Astrocyte (in vitro differentiated cells and primary cell): Measurements from ENCODE around the gene SLC26A6. TPM values are rescaled to one million over a fixed set of nuclear protein-coding genes. Genes with fewer than 3 reads are reported as not detected.

ENCODE experiments used
- DNase-seq: peaks from one replicate; pipeline ENCODE4 v3.0.0-alpha.2; 2010; ENCODE audit warnings: low read depth
- FAIRE-seq: peaks from 2 replicates; lab custom pipeline; 2011; peaks lifted over from hg19 to GRCh38; lab: Jason Lieb, UNC
- H2AFZ ChIP-seq: 2 replicates; pipeline ENCODE4 v1.6.0; 2012; ENCODE audit warnings: low read depth, low read length, inconsistent platforms
- H3K27ac ChIP-seq: 2 replicates; pipeline ENCODE4 v1.5.1; 2011; ENCODE audit warnings: low read depth, low read length, inconsistent platforms
- H3K27me3 ChIP-seq: 2 replicates; pipeline ENCODE4 v1.6.0; 2011; ENCODE audit warnings: low read length, inconsistent platforms; ENCODE audit not compliant: insufficient read depth
- H3K36me3 ChIP-seq: 2 replicates; pipeline ENCODE4 v1.5.1; 2011; ENCODE audit warnings: low read length, inconsistent platforms; ENCODE audit not compliant: insufficient read depth
- H3K4me1 ChIP-seq: 2 replicates; pipeline ENCODE4 v1.5.1; 2011; ENCODE audit warnings: low read length, inconsistent platforms; ENCODE audit not compliant: insufficient read depth
- H3K4me2 ChIP-seq: 2 replicates; pipeline ENCODE4 v1.6.0; 2012; ENCODE audit warnings: low read length, inconsistent platforms
- H3K4me3 ChIP-seq: 2 replicates; pipeline ENCODE4 v1.5.1; 2011; ENCODE audit warnings: low read depth, mild to moderate bottlenecking, low read length, inconsistent platforms; ENCODE audit not compliant: insufficient read depth
- H3K79me2 ChIP-seq: 2 replicates; pipeline ENCODE4 v1.6.0; 2012; ENCODE audit warnings: mild to moderate bottlenecking, low read length, inconsistent platforms; ENCODE audit not compliant: insufficient read depth
- H3K9ac ChIP-seq: 2 replicates; pipeline ENCODE4 v1.6.0; 2012; ENCODE audit warnings: mild to moderate bottlenecking, low read length, inconsistent platforms
- H3K9me3 ChIP-seq: 2 replicates; pipeline ENCODE4 v1.5.1; 2012; ENCODE audit warnings: low read depth, mild to moderate bottlenecking, low read length, inconsistent platforms; ENCODE audit not compliant: insufficient read depth
- H4K20me1 ChIP-seq: 2 replicates; pipeline ENCODE4 v1.6.0; 2012; ENCODE audit warnings: low read length, inconsistent platforms; ENCODE audit not compliant: insufficient read depth
- H3K27ac Mint-ChIP-seq: one replicate; pipeline ENCODE4 v1.8.0; 2021; ENCODE audit warnings: mild to moderate bottlenecking, mixed read lengths; ENCODE audit not compliant: unreplicated experiment
- H3K27me3 Mint-ChIP-seq: one replicate; pipeline ENCODE4 v1.8.0; 2021; ENCODE audit warnings: low read depth, mixed read lengths; ENCODE audit not compliant: unreplicated experiment
- H3K36me3 Mint-ChIP-seq: one replicate; pipeline ENCODE4 v1.8.0; 2021; ENCODE audit warnings: low read depth, mixed read lengths; ENCODE audit not compliant: unreplicated experiment
- H3K4me1 Mint-ChIP-seq: one replicate; pipeline ENCODE4 v1.8.0; 2021; ENCODE audit warnings: low read depth, mixed read lengths; ENCODE audit not compliant: unreplicated experiment
- H3K4me3 Mint-ChIP-seq: one replicate; pipeline ENCODE4 v1.8.0; 2021; ENCODE audit warnings: mild to moderate bottlenecking, moderate library complexity, mixed read lengths; ENCODE audit not compliant: unreplicated experiment
- H3K9me3 Mint-ChIP-seq: one replicate; pipeline ENCODE4 v1.8.0; 2021; ENCODE audit warnings: mild to moderate bottlenecking, mixed read lengths; ENCODE audit not compliant: unreplicated experiment
- EZH2 ChIP-seq: IDR thresholded peaks from 2 replicates; pipeline ENCODE4 v1.6.1; 2012; ENCODE audit warnings: mild to moderate bottlenecking, low read length, inconsistent platforms; ENCODE audit not compliant: insufficient read depth
- total RNA-seq: library from RNA; stranded (reverse); gene quantifications from 2 replicates; pipeline ENCODE4 v1.2.1, GENCODE V29; 2021
- TF ChIP-seq, protein P1 (sequence below): IDR thresholded peaks from 2 replicates; pipeline ENCODE4 v1.5.1; 2011; ENCODE audit warnings: low read depth, mild to moderate bottlenecking, inconsistent platforms, low read length, moderate library complexity; ENCODE audit not compliant: insufficient read depth

The SLC26A6 gene
- total RNA-seq, 1 donor from 2014 or later: 32.0 TPM

DNA sequence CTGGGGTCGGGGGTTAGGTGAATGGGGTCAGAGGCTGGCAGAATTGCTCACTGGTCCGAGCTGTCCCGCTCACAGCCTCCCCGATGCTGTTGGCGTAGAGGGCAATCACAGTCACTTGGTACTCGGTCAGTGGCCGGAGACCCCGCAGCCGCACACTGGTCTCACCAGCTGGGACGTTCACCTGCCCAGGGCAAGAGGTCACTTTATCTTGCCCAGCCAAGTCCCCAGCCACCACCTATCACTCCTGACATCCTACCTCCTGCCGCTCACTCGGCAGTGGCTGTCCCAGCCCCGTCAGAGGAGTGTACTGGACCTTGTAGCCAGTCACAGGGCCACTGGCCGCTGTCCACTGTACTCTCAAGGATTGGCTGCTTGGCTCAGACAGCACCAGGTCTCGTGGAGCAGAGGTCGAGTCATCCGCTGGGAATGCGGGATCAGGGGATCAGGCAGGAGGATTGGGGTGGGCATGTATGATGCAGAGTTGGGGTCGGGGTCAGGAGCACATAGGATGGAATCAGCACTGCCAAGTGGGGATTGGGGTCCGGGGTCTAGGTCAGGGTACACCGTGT is 42.7 kb downstream of the SLC26A6 start:
- H3K4me3 ChIP-seq: no peak overlapping the region
- H3K4me2 ChIP-seq: peak overlapping the region; percentile 89
- no peaks in the 10 kb centered on the region for H3K9me3 ChIP-seq
- no peak overlapping the region for H2AFZ ChIP-seq
- no peak overlapping the region for H3K9ac ChIP-seq
- peaks cover 14% of the 10 kb centered on the region for H3K27me3 Mint-ChIP-seq
- TF ChIP-seq, protein P1, sequence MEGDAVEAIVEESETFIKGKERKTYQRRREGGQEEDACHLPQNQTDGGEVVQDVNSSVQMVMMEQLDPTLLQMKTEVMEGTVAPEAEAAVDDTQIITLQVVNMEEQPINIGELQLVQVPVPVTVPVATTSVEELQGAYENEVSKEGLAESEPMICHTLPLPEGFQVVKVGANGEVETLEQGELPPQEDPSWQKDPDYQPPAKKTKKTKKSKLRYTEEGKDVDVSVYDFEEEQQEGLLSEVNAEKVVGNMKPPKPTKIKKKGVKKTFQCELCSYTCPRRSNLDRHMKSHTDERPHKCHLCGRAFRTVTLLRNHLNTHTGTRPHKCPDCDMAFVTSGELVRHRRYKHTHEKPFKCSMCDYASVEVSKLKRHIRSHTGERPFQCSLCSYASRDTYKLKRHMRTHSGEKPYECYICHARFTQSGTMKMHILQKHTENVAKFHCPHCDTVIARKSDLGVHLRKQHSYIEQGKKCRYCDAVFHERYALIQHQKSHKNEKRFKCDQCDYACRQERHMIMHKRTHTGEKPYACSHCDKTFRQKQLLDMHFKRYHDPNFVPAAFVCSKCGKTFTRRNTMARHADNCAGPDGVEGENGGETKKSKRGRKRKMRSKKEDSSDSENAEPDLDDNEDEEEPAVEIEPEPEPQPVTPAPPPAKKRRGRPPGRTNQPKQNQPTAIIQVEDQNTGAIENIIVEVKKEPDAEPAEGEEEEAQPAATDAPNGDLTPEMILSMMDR: no peak
- TF ChIP-seq EZH2: no peak
- FAIRE-seq (no peak), DNase-seq (no peak)
- peaks cover 2% of the 10 kb centered on the region for H3K9me3 Mint-ChIP-seq
- H4K20me1 ChIP-seq: peaks cover 51% of the 10 kb centered on the region
- peaks cover 24% of the 10 kb centered on the region for H3K4me1 Mint-ChIP-seq
- no peaks in the 10 kb centered on the region for H3K27me3 ChIP-seq
- peaks cover 33% of the 10 kb centered on the region for H3K36me3 Mint-ChIP-seq
- no peak overlapping the region for H3K4me3 Mint-ChIP-seq
- H3K36me3 ChIP-seq: peaks cover 2% of the 10 kb centered on the region
- no peak overlapping the region for H3K27ac ChIP-seq
- H3K27ac Mint-ChIP-seq: no peak overlapping the region
- peaks cover 54% of the 10 kb centered on the region for H3K79me2 ChIP-seq
- H3K4me1 ChIP-seq: peaks cover 49% of the 10 kb centered on the region

DNA sequence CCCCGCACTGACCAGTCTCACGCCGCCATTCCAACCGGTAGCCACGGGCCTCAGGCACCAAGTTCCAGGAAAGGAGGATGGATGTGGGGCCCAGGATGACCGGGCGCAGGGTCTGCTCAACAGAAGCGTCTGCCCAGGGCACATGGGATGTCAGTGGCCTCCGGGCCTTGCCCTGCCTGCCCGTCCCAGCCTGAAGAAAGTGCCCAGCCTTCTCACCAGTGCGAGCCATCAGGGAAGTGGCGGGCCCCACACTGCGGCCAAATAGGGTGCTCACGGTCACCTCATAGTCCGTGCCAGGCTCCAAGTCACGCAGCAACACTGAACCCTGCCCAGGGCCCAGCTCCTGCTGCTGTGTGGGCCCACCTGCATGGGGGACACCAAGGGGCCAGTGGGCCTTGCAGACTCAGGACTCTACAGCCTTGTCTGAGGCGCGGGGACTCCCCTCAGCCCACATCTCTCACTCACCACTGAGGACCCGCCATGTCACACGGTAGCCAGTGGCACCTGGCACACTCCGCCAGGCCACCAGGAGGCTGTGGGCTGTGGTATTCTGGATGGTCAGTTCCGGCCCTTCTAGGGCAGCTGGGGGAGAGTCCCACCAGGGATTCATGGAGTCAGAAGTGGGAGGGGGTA is 43.3 kb downstream of the SLC26A6 start:
- peaks cover 54% of the 10 kb centered on the region for H3K79me2 ChIP-seq
- peaks cover 14% of the 10 kb centered on the region for H3K27me3 Mint-ChIP-seq
- peaks cover 18% of the 10 kb centered on the region for H3K4me1 Mint-ChIP-seq
- no peak overlapping the region for H3K27ac ChIP-seq
- no peak for TF ChIP-seq EZH2
- TF ChIP-seq, protein P1: no peak
- peaks cover 2% of the 10 kb centered on the region for H3K36me3 ChIP-seq
- no peak for FAIRE-seq
- DNase-seq: no peak
- H3K4me1 ChIP-seq: peaks cover 43% of the 10 kb centered on the region
- H3K4me3 Mint-ChIP-seq: no peak overlapping the region
- peaks cover 2% of the 10 kb centered on the region for H3K9me3 Mint-ChIP-seq
- no peaks in the 10 kb centered on the region for H3K27me3 ChIP-seq
- H4K20me1 ChIP-seq: peaks cover 57% of the 10 kb centered on the region
- no peak overlapping the region for H3K9ac ChIP-seq
- no peak overlapping the region for H2AFZ ChIP-seq
- H3K9me3 ChIP-seq: no peaks in the 10 kb centered on the region
- peaks cover 30% of the 10 kb centered on the region for H3K36me3 Mint-ChIP-seq
- no peak overlapping the region for H3K27ac Mint-ChIP-seq
- H3K4me3 ChIP-seq: no peak overlapping the region
- H3K4me2 ChIP-seq: peak overlapping the region; percentile 89

GRCh38 chr3:48591436-48591835 is 43.8 kb downstream of the SLC26A6 start:
- H3K27me3 Mint-ChIP-seq: peaks cover 14% of the 10 kb centered on the region
- H3K36me3 ChIP-seq: peaks cover 2% of the 10 kb centered on the region
- FAIRE-seq (no peak), DNase-seq (no peak)
- no peak overlapping the region for H3K4me2 ChIP-seq
- H3K9me3 ChIP-seq: no peaks in the 10 kb centered on the region
- H3K4me1 ChIP-seq: peaks cover 38% of the 10 kb centered on the region
- no peak overlapping the region for H3K27ac Mint-ChIP-seq
- no peak overlapping the region for H2AFZ ChIP-seq
- H3K9ac ChIP-seq: no peak overlapping the region
- no peak for TF ChIP-seq EZH2
- TF ChIP-seq, protein P1: no peak
- H3K36me3 Mint-ChIP-seq: peaks cover 33% of the 10 kb centered on the region
- no peak overlapping the region for H3K27ac ChIP-seq
- H3K4me1 Mint-ChIP-seq: peaks cover 13% of the 10 kb centered on the region
- peaks cover 2% of the 10 kb centered on the region for H3K9me3 Mint-ChIP-seq
- peaks cover 63% of the 10 kb centered on the region for H4K20me1 ChIP-seq
- no peak overlapping the region for H3K4me3 Mint-ChIP-seq
- H3K27me3 ChIP-seq: no peaks in the 10 kb centered on the region
- peaks cover 54% of the 10 kb centered on the region for H3K79me2 ChIP-seq
- H3K4me3 ChIP-seq: no peak overlapping the region
